HCT116 (cell line): ENCODE measurements around the gene FAM193A. TPM values are rescaled to one million over a fixed set of nuclear protein-coding genes. Genes with fewer than 3 reads are reported as not detected.

Source experiments
- ATAC-seq: fragments of 200-7000 bp; cut with Tn5 transposase; 2 replicates; pipeline ENCODE4 v1.9.1; 2020; ENCODE audit warnings: mild to moderate bottlenecking, moderate library complexity
- BruUV-seq: library from RNA; stranded (reverse); fragments of 400-500 nt; replicated peaks from 2 replicates; lab custom pipeline; 2021; lab: Mats Ljungman, UMichigan
- CTCF ChIA-PET: fragments of 300-600 bp; sonication (Branson Sonifier 250); formaldehyde crosslinking; loops from one replicate; lab custom pipeline; 2021; ENCODE audit warnings: antibody characterized with exemption; lab: Charles Lee
- POLR2A ChIA-PET: fragments of 300-600, 350-600 bp; sonication (Branson Sonifier 250); formaldehyde crosslinking; loops from one replicate; lab custom pipeline; 2021; ENCODE audit warnings: antibody characterized with exemption; lab: Charles Lee
- RAD21 ChIA-PET, 2 experiments: fragments of 300-600 bp; sonication (Branson Sonifier 250); formaldehyde crosslinking; loops; one replicate each; lab custom pipeline; 2023; ENCODE audit warnings: low total read pairs in 2 of 2; ENCODE audit not compliant: uncharacterized antibody in 2 of 2, unreplicated experiment in 2 of 2, low non-redundant PET in 1 of 2; lab: Charles Lee
- DNase-seq: peaks from one replicate; pipeline ENCODE4 v3.0.0-alpha.2; 2010; ENCODE audit warnings: low read depth, low spot score
- H2AFZ ChIP-seq: fragments of 200-600 bp; shearing (Covaris generic), sonication (generic); 2 replicates; pipeline ENCODE4 v1.6.1; 2017; ENCODE audit warnings: low read depth, mixed run types, mixed read lengths, antibody characterized with exemption, low read length; ENCODE audit not compliant: poor library complexity, severe bottlenecking
- H3K27ac ChIP-seq: 2 replicates; pipeline ENCODE4 v1.5.1; 2012; ENCODE audit warnings: low read depth, low read length
- H3K27me3 ChIP-seq: fragments of 200-600 bp; sonication (generic); 2 replicates; pipeline ENCODE4 v1.6.1; 2016; ENCODE audit warnings: mixed run types, low read length, mixed read lengths; ENCODE audit not compliant: insufficient read depth
- H3K36me3 ChIP-seq, 2 experiments: fragments of 200-500 bp in 1 of 2; fragments of 200-600 bp in 1 of 2; sonication (Bioruptor generic) in 1 of 2; sonication (generic) in 1 of 2; 2 replicates each; pipeline versions ENCODE4 v1.5.1 to v1.6.1; 2014 to 2016; ENCODE audit warnings: low read length in 2 of 2, inconsistent platforms in 1 of 2, mixed read lengths in 1 of 2, mixed run types in 1 of 2; ENCODE audit not compliant: insufficient read depth in 2 of 2, control insufficient read depth in 1 of 2
- H3K4me1 ChIP-seq, 2 experiments: fragments of 200-600 bp in 1 of 2; sonication (generic) in 1 of 2; 2 replicates each; pipeline versions ENCODE4 v1.5.1 to v1.6.1; 2012 to 2017; ENCODE audit warnings: low read length in 2 of 2, inconsistent platforms in 1 of 2, mild to moderate bottlenecking in 1 of 2, mixed read lengths in 1 of 2, mixed run types in 1 of 2, moderate library complexity in 1 of 2; ENCODE audit not compliant: insufficient read depth in 2 of 2, control insufficient read depth in 1 of 2
- H3K4me2 ChIP-seq: fragments of 200-600 bp; sonication (generic); 2 replicates; pipeline ENCODE4 v1.6.1; 2017; ENCODE audit warnings: mixed run types, low read length, mixed read lengths
- H3K4me3 ChIP-seq, 2 experiments: fragments of 200-600 bp in 1 of 2; sonication (generic) in 1 of 2; replicated peaks in 1 of 2; 2 replicates each; pipeline ENCODE4 v1.5.1; 2011 to 2016; ENCODE audit warnings: low read length in 2 of 2, control low read depth in 1 of 2, low read depth in 1 of 2, mild to moderate bottlenecking in 1 of 2, mixed read lengths in 1 of 2, mixed run types in 1 of 2
- H3K79me2 ChIP-seq: fragments of 200-600 bp; sonication (generic); 2 replicates; pipeline ENCODE4 v1.6.1; 2017; ENCODE audit warnings: mild to moderate bottlenecking, mixed run types, low read length, moderate library complexity, mixed read lengths; ENCODE audit not compliant: insufficient read depth
- H3K9ac ChIP-seq: fragments of 200-600 bp; sonication (generic); 2 replicates; pipeline ENCODE4 v1.6.1; 2016; ENCODE audit warnings: low read length, mixed read lengths
- H3K9me2 ChIP-seq: fragments of 200-600 bp; sonication (generic), shearing (Covaris generic); 2 replicates; pipeline ENCODE4 v1.6.1; 2017; ENCODE audit warnings: mixed run types, mild to moderate bottlenecking, moderate library complexity; ENCODE audit not compliant: insufficient read depth
- H3K9me3 ChIP-seq, 2 experiments: fragments of 200-500 bp in 1 of 2; fragments of 200-600 bp in 1 of 2; sonication (Bioruptor generic) in 1 of 2; sonication (generic) in 1 of 2; 2 replicates each; pipeline ENCODE4 v1.6.1; 2014 to 2017; ENCODE audit warnings: low read length in 2 of 2, mixed read lengths in 2 of 2, inconsistent platforms in 1 of 2, low read depth in 1 of 2, mild to moderate bottlenecking in 1 of 2, mixed run types in 1 of 2, moderate library complexity in 1 of 2; ENCODE audit not compliant: control insufficient read depth in 1 of 2, insufficient read depth in 1 of 2
- H4K20me1 ChIP-seq: fragments of 200-600 bp; sonication (generic), shearing (Covaris generic); 2 replicates; pipeline ENCODE4 v1.6.1; 2017; ENCODE audit warnings: mixed run types, mild to moderate bottlenecking, moderate library complexity; ENCODE audit not compliant: insufficient read depth
- ATF3 ChIP-seq: IDR thresholded peaks from 2 replicates; pipeline ENCODE4 v1.6.1; 2012
- CBX3 ChIP-seq: IDR thresholded peaks from 2 replicates; pipeline ENCODE4 v1.6.1; 2012; ENCODE audit warnings: low read depth
- CEBPB ChIP-seq: IDR thresholded peaks from 2 replicates; pipeline ENCODE4 v1.6.1; 2012; ENCODE audit warnings: low read depth
- CTCF ChIP-seq, 3 experiments: fragments of 200-600 bp in 1 of 3; sonication (generic) in 1 of 3; IDR thresholded peaks in 2 of 3; conservative IDR thresholded peaks in 1 of 3; 2 replicates each; pipeline ENCODE4 v1.5.1; 2012 to 2017; ENCODE audit warnings: low read depth in 2 of 3, low read length in 2 of 3, antibody characterized with exemption in 1 of 3, borderline replicate concordance in 1 of 3, control low read depth in 1 of 3, mild to moderate bottlenecking in 1 of 3, mixed read lengths in 1 of 3, mixed run types in 1 of 3, moderate library complexity in 1 of 3; ENCODE audit not compliant: insufficient read depth in 1 of 3
- EGR1 ChIP-seq: IDR thresholded peaks from 2 replicates; pipeline ENCODE4 v1.6.1; 2012; ENCODE audit warnings: low read depth
- ELF1 ChIP-seq: IDR thresholded peaks from 2 replicates; pipeline ENCODE4 v1.6.1; 2012; ENCODE audit warnings: low read depth, borderline replicate concordance
- FOSL1 ChIP-seq: IDR thresholded peaks from 2 replicates; pipeline ENCODE4 v1.6.1; 2012; ENCODE audit warnings: low read depth
- POLR2A ChIP-seq: IDR thresholded peaks from 2 replicates; pipeline ENCODE4 v1.7.0; 2011; ENCODE audit warnings: borderline replicate concordance; ENCODE audit not compliant: insufficient read depth, insufficient read length; ENCODE audit errors: extremely low read depth
- POLR2AphosphoS5 ChIP-seq: IDR thresholded peaks from 2 replicates; pipeline ENCODE4 v1.6.1; 2011; ENCODE audit warnings: mild to moderate bottlenecking, low read depth, low read length, moderate library complexity
- RAD21 ChIP-seq: IDR thresholded peaks from 2 replicates; pipeline ENCODE4 v1.6.1; 2012; ENCODE audit warnings: low read depth, mild to moderate bottlenecking
- REST ChIP-seq: IDR thresholded peaks from 2 replicates; pipeline ENCODE4 v1.6.1; 2012; ENCODE audit warnings: low read depth
- SP1 ChIP-seq: IDR thresholded peaks from 2 replicates; pipeline ENCODE4 v1.6.1; 2012; ENCODE audit warnings: low read depth
- TCF7L2 ChIP-seq: IDR thresholded peaks from 2 replicates; pipeline ENCODE4 v1.7.0; 2011; ENCODE audit warnings: borderline replicate concordance, inconsistent platforms; ENCODE audit not compliant: insufficient read depth, insufficient read length; ENCODE audit errors: extremely low read depth
- YY1 ChIP-seq: IDR thresholded peaks from 2 replicates; pipeline ENCODE4 v1.6.1; 2011; ENCODE audit warnings: low read length, low read depth, moderate library complexity, mild to moderate bottlenecking; ENCODE audit not compliant: insufficient replicate concordance; ENCODE audit errors: extremely low read depth
- ZFX ChIP-seq: fragments of 450-650 bp; IDR thresholded peaks from 2 replicates; pipeline ENCODE4 v1.6.1; 2017
- ZNF274 ChIP-seq: fragments of 200-500 bp; sonication (Bioruptor generic); IDR thresholded peaks from 2 replicates; pipeline ENCODE4 v1.6.1; 2014; ENCODE audit warnings: mild to moderate bottlenecking, low read depth, low read length, inconsistent platforms
- intact Hi-C: fragments of 100-400 bp; cut with micrococcal nuclease; formaldehyde crosslinking; loops from 2 replicates; pipeline ENCODE4 v1.10.0; 2022
- total RNA-seq: library from RNA; stranded (reverse); gene quantifications from one replicate; pipeline ENCODE4 v1.2.1, GENCODE V29; 2021; ENCODE audit not compliant: unreplicated experiment

The FAM193A gene
- total RNA-seq, 1 experiment from 2014 or later, result 15.7 TPM

GRCh38 chr4:2608291-2608690, 71.8 kb downstream of the FAM193A start:
- CTCF ChIA-PET, result no interaction called here
- Histone ChIP-seq H3K27me3 (no peaks in the 10 kb centered on the region), H3K9me2 (no peaks in the 10 kb centered on the region), H3K36me3 (no peaks in the 10 kb centered on the region), H4K20me1 (peaks cover 11% of the 10 kb centered on the region; the same call in 1 of the 2 replicates), H3K9me3 (no peaks in the 10 kb centered on the region), H3K4me3 (no peak overlapping the region), H2AFZ (no peak overlapping the region), H3K79me2 (peaks cover 90% of the 10 kb centered on the region), H3K27ac (no peak overlapping the region), H3K4me1 (no peaks in the 10 kb centered on the region), H3K4me2 (no peak overlapping the region), H3K9ac (no peak overlapping the region)
- TF ChIP-seq CTCF (IDR thresholded peaks at IDR 0.05 in 2 of 3, conservative IDR thresholded peaks at IDR 0.05 in 1 of 3; ENCODE audit: borderline replicate concordance in 1 of 3, insufficient read depth in 1 of 3, low read depth in 2 of 3, low read length in 2 of 3) (no peak), TCF7L2 (no peak), RAD21 (no peak), CEBPB (no peak), CBX3 (no peak), YY1 (no peak), ZFX (no peak), ATF3 (no peak), FOSL1 (no peak), ZNF274 (no peak), EGR1 (no peak), POLR2AphosphoS5 (no peak), POLR2A (no peak), SP1 (no peak), REST (no peak), ELF1 (no peak)
- DNase-seq (no peak), ATAC-seq (no peak)
- RAD21 ChIA-PET, result no interaction called here
- BruUV-seq, result no TSS peak
- POLR2A ChIA-PET, result no interaction called here
- intact Hi-C loops, result no loop called here
